Measurements from ENCODE around the gene SLC9C1.

GRCh38 chr3:112339134-112339533 lies 45.1 kb upstream of the SLC9C1 start:
- no peak for TF ChIP-seq CTCF (conservative IDR thresholded peaks at IDR 0.05; ENCODE audit: low read length)
- no peak for TF ChIP-seq EZH2phosphoT487 (IDR thresholded peaks at IDR 0.05; ENCODE audit: borderline replicate concordance)
